GM19463 (cell line): ENCODE measurements around the gene ELAVL3.
"Not testable (repeated sequence)": the region's sequence is repeated elsewhere in the genome, so short reads cannot be mapped to it uniquely, and the experiment has no call there.

Source experiments
- ATAC-seq: cut with Tn5 transposase; IDR thresholded peaks from one replicate; pipeline ENCODE4 v1.9.1; 2021; ENCODE audit warnings: mild to moderate bottlenecking, moderate library complexity; ENCODE audit not compliant: unreplicated experiment

The ELAVL3 gene

DNA sequence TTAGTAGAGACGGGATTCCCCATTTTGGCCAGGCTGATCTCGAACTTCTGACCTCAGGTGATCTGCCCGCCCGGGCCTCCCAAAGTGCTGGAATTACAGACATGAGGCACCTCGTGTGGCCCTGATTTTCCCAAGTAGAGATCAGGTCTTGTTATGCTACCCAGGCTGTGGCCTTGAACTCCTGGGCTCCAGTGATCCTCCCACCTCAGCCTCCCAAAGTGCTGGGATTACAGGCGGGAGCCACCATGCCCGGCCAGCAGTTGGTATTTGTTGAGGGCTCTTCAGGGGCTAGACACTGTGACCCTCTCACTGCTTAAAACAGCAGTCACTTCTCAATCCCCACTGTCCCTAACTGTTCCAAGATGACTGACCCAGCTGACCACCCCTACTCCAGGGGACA is 8.5 kb upstream of the ELAVL3 start:
- no peak for ATAC-seq

- no peak for ATAC-seq
Observed at GRCh38 chr19:11486661-11487503, 6.0 kb upstream of the ELAVL3 start.

- ATAC-seq: no peak
Observed at GRCh38 chr19:11485245-11485837, 4.5 kb upstream of the ELAVL3 start.

GRCh38 chr19:11483366-11484111 is 2.7 kb upstream of the ELAVL3 start:
- no peak for ATAC-seq

DNA sequence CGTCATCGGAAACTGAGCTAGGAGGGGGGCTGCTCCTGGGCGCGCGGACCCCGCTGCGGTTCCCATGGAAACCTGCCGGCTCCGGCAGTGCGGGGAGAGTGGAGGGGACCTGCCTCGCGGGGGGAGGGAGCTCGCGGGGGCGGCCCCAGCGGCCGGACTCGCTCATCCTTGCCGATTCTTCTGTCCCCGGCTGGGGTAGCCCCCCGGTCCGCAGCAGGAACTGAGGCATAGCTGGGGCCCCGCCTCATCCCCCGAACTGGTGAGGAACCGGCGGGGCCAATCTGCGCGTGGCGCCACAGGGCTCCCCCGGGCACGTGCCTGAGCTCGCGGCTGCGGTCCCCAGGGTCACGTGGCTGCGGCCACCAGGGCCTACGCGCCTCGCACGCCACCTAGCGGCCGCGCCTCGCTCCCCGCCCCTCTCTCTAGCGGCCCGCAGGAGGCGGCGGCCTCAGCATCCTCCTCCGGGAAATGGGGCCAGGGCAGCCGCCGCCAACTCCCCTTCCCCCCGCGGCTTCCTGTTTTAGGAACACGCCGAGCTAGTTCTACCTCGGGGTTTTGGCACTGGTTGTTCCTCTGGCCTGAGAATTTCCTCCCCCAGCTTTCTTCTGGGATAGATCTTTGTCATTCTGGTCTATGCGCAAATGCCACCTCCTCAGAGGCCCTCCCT is 1.7 kb upstream of the ELAVL3 start:
- peak; percentile 75 for ATAC-seq

DNA sequence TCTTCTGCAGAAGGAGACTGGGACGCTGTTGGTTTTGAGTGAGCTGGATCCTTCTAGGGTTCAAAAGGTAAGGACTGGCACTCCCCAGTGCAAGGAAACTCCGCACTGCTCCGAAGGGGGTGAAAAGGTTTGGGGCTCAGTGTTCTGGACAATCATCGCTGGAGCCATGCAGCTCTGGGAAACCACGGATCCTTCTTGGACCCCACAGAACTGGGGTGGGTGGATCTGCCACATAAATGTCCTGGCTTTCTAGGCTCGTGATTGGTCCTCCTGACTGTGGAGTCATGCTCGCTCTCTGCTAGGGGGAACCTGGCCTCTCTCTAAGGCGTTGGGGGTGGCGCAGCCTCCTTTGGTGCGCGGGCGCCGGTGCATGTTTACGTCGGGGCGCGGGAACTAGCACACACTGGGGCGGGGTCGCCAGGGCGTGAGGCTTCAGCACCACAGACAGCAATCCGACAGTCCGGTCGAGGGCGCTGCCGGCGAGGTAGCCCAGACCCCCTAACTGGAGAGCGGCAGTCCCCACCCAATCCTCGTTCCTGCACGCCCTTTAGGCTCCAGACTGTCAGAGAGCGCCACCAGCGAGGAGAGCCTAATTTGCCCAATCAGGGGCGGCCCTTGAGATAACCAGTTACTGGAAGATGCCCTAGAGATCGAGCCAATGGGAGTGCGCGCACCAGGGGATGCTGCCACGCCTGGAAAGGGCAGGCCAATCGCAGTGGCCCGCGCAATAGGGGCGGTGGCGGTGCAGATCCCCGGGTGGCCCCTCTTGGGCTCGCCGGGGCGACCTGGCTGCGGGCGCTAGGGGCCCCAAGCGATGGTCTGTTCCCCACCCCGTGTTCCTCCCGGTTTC is 913 bp upstream of the ELAVL3 start:
- ATAC-seq: peak; percentile 51

GRCh38 chr19:11479898-11480714 is 740 bp downstream of the ELAVL3 start:
- no peak for ATAC-seq

GRCh38 chr19:11479090-11479897 is 1.6 kb downstream of the ELAVL3 start:
- no peak for ATAC-seq

GRCh38 chr19:11478167-11479089 is 2.4 kb downstream of the ELAVL3 start:
- no peak for ATAC-seq

DNA sequence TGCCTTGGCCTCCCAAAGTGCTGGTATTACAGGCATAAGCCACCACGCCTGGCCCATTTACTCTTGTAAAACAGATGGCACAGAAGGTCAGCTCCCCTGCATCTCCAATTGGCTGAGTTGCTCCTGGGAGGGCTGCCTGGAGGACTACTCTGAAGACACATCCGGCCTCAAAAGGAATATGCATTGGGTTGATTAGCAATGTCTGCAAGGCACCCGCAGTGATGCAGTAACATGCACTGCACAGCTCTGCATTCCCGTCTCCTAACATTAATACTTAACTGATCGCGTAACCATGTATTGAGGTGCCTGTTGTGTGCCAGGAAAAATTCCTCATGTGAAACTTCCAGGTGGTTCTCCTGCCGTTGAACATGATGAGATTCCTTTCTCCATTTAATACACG is 5.0 kb downstream of the ELAVL3 start:
- no peak for ATAC-seq

DNA sequence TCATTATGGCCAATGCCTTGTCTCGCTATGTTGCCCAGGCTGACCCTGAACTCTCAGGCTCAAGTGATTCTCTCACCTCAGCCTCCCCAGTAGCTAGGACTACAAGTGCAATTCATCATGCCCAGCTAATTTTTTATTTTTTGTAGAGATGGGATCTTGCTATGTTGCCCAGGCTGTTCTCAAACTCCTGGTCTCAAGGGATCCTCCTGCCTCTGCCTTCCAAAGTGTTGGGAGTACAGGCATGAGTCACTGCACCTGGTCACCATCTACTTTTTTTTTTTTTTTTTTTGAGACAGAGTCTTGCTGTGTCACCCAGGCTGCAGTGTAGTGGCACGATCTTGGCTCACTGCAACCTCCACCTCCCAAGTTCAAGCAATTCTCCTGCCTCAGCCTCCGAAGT is 5.5 kb downstream of the ELAVL3 start:
- not testable (repeated sequence) for ATAC-seq

GRCh38 chr19:11473725-11474124 is 7.1 kb downstream of the ELAVL3 start:
- no peak for ATAC-seq

DNA sequence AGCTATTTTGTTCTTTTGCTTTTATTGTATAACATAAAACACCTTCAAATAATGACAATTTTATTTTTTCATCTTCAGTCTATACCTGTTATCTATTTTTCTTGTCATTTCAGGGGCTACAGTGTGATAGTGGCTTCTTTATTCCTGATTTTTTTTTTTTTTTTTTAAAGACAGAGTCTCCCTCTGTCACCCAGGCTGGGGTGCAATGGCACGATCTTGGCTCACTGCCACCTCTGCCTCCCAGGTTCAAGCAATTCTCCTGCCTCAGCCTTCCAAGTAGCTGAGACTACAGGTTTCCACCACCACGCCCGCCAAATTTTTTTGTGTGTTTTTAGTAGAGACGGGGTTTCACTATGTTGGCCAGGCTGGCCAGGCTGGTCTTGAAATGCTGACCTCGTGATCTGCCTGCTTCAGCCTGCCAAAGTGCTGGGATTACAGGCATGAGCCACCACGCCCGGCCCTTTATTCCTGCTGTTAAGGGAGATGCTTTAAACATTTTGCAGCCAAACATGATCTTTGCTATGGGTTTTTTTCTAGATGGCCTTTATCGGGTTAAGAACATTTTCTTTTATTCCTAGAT is 12.5 kb downstream of the ELAVL3 start:
- not testable (repeated sequence) for ATAC-seq

DNA sequence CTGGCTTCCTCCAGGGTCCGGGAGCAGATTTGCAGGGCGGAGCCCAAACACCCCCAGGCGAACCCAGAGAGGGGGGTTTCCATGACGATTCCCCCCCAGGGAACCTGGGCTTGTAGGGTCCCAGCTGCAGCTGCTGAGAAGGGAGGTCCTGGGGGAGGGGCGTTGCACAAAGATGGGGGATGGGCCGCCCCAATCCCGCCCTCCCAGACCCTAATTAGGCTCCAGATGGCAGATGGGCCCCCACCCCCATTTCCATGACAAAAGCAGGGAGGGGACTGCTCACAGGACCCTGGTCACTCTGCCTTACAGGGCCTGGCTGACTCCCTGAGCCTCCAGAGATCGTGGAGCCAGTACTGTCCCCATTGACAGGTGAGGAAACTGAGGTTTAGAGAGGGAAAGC is 15.2 kb downstream of the ELAVL3 start:
- ATAC-seq: no peak

GRCh38 chr19:11464333-11465265 is 16.2 kb downstream of the ELAVL3 start:
- no peak for ATAC-seq

GRCh38 chr19:11463391-11463790 is 17.5 kb downstream of the ELAVL3 start:
- no peak for ATAC-seq
